Progenitor cell of endocrine pancreas (in vitro differentiated cells): Measurements from ENCODE around the gene MCTP2. TPM values are rescaled to one million over a fixed set of nuclear protein-coding genes. Genes with fewer than 3 reads are reported as not detected.

Experiments used
- DNase-seq: peaks from one replicate; pipeline ENCODE4 v3.0.0; 2021; ENCODE audit warnings: low spot score; ENCODE audit not compliant: unreplicated experiment
- H3K27ac Mint-ChIP-seq: 2 replicates; pipeline ENCODE4 v1.8.0; 2021; ENCODE audit warnings: mild to moderate bottlenecking, moderate library complexity, mixed read lengths
- H3K27me3 Mint-ChIP-seq: 2 replicates; pipeline ENCODE4 v1.8.0; 2021; ENCODE audit warnings: mixed read lengths
- H3K36me3 Mint-ChIP-seq: 2 replicates; pipeline ENCODE4 v1.8.0; 2022; ENCODE audit warnings: mixed read lengths; ENCODE audit not compliant: insufficient read depth
- H3K4me1 Mint-ChIP-seq: 2 replicates; pipeline ENCODE4 v1.8.0; 2021; ENCODE audit warnings: low read depth, mixed read lengths
- H3K4me3 Mint-ChIP-seq: 2 replicates; pipeline ENCODE4 v1.8.0; 2021; ENCODE audit warnings: low read depth, mild to moderate bottlenecking, moderate library complexity, mixed read lengths
- H3K9me3 Mint-ChIP-seq: 2 replicates; pipeline ENCODE4 v1.8.0; 2021; ENCODE audit warnings: low read depth, mixed read lengths
- CTCF ChIP-seq: fragments of 200-600 bp; sonication (generic); IDR thresholded peaks from one replicate; pipeline ENCODE4 v1.5.0; 2021; ENCODE audit warnings: antibody characterized with exemption, mild to moderate bottlenecking; ENCODE audit not compliant: unreplicated experiment
- total RNA-seq: library from RNA; stranded (reverse); gene quantifications from 2 replicates; pipeline ENCODE4 v1.2.1, GENCODE V29; 2021

Gene MCTP2
- total RNA-seq, 1 donor from 2014 or later = 2.6 TPM

- no peaks in the 10 kb centered on the region for H3K4me1 Mint-ChIP-seq
- no peak for DNase-seq
- no peak overlapping the region for H3K4me3 Mint-ChIP-seq
Observed at GRCh38 chr15:94296717-94297116, 65.4 kb downstream of the MCTP2 start.

GRCh38 chr15:94297558-94297957, 66.2 kb downstream of the MCTP2 start:
- H3K27ac Mint-ChIP-seq = no peak overlapping the region
- no peak for DNase-seq
- no peak for TF ChIP-seq CTCF
- H3K9me3 Mint-ChIP-seq = peaks cover 7% of the 10 kb centered on the region
- peaks cover 2% of the 10 kb centered on the region for H3K36me3 Mint-ChIP-seq
- no peaks in the 10 kb centered on the region for H3K27me3 Mint-ChIP-seq
- H3K4me1 Mint-ChIP-seq = no peaks in the 10 kb centered on the region
- H3K4me3 Mint-ChIP-seq = no peak overlapping the region

More at GRCh38 chr15:94296717-94297116, 65.4 kb downstream of the MCTP2 start:
- Mint-ChIP-seq H3K27me3 (no peaks in the 10 kb centered on the region), H3K36me3 (no peaks in the 10 kb centered on the region), H3K27ac (no peak overlapping the region), H3K9me3 (no peaks in the 10 kb centered on the region)
- TF ChIP-seq CTCF = no peak

- DNase-seq = no peak
- no peak overlapping the region for H3K4me3 Mint-ChIP-seq
- H3K4me1 Mint-ChIP-seq = no peaks in the 10 kb centered on the region
- peaks cover 12% of the 10 kb centered on the region for H3K9me3 Mint-ChIP-seq
- no peak for TF ChIP-seq CTCF
- peaks cover 5% of the 10 kb centered on the region for H3K36me3 Mint-ChIP-seq
- H3K27me3 Mint-ChIP-seq = no peaks in the 10 kb centered on the region
- H3K27ac Mint-ChIP-seq = no peak overlapping the region
Observed at GRCh38 chr15:94298364-94298763, 67.0 kb downstream of the MCTP2 start.

- TF ChIP-seq CTCF = no peak
- peaks cover 5% of the 10 kb centered on the region for H3K36me3 Mint-ChIP-seq
- no peak overlapping the region for H3K27ac Mint-ChIP-seq
- DNase-seq = no peak
- H3K4me1 Mint-ChIP-seq = no peaks in the 10 kb centered on the region
- no peaks in the 10 kb centered on the region for H3K27me3 Mint-ChIP-seq
- no peak overlapping the region for H3K4me3 Mint-ChIP-seq
- H3K9me3 Mint-ChIP-seq = peaks cover 16% of the 10 kb centered on the region
Observed at GRCh38 chr15:94300612-94301011, 69.3 kb downstream of the MCTP2 start.

GRCh38 chr15:94305133-94305532, 73.8 kb downstream of the MCTP2 start:
- no peak for DNase-seq
- Mint-ChIP-seq H3K4me1 (no peaks in the 10 kb centered on the region), H3K27me3 (no peaks in the 10 kb centered on the region), H3K36me3 (peaks cover 5% of the 10 kb centered on the region), H3K4me3 (no peak overlapping the region), H3K27ac (no peak overlapping the region), H3K9me3 (peaks cover 16% of the 10 kb centered on the region)
- no peak for TF ChIP-seq CTCF
